Measurements from ENCODE around the gene EYS.
"Not testable (repeated sequence)": the region's sequence is repeated elsewhere in the genome, so short reads cannot be mapped to it uniquely, and the experiment has no call there.

EYS gene

GRCh38 chr6:63800386-63800785 lies 1906.6 kb downstream of the EYS start:
- DNase-seq: not testable (repeated sequence)

GRCh38 chr6:63799813-63800212 lies 1907.2 kb downstream of the EYS start:
- no peak for DNase-seq

GRCh38 chr6:63799313-63799712 lies 1907.7 kb downstream of the EYS start:
- DNase-seq: no peak

GRCh38 chr6:63798378-63798777 lies 1908.6 kb downstream of the EYS start:
- DNase-seq: no peak

- DNase-seq: no peak
These were observed 1909.3 kb downstream of the EYS start for GRCh38 chr6:63797721-63798120.

- DNase-seq: no peak
These were observed 1911.2 kb downstream of the EYS start for GRCh38 chr6:63795826-63796225.

- DNase-seq: no peak
These were observed 1912.0 kb downstream of the EYS start for GRCh38 chr6:63795006-63795405.

GRCh38 chr6:63793465-63794137 lies 1913.4 kb downstream of the EYS start:
- no peak for DNase-seq

- no peak for DNase-seq
These were observed 1914.1 kb downstream of the EYS start for GRCh38 chr6:63792736-63793464.

GRCh38 chr6:63790334-63790733 lies 1916.7 kb downstream of the EYS start:
- DNase-seq: no peak

GRCh38 chr6:63789699-63790098 lies 1917.3 kb downstream of the EYS start:
- no peak for DNase-seq

- no peak for DNase-seq
These were observed 1918.5 kb downstream of the EYS start for GRCh38 chr6:63788569-63788968.

- no peak for DNase-seq
These were observed 1920.0 kb downstream of the EYS start for GRCh38 chr6:63787021-63787420.

- DNase-seq: no peak
These were observed 1922.0 kb downstream of the EYS start for GRCh38 chr6:63785006-63785405.

GRCh38 chr6:63783096-63783495 lies 1923.9 kb downstream of the EYS start:
- no peak for DNase-seq

- DNase-seq: no peak
These were observed 1932.1 kb downstream of the EYS start for GRCh38 chr6:63774961-63775360.

GRCh38 chr6:63773200-63773599 lies 1933.8 kb downstream of the EYS start:
- no peak for DNase-seq

- no peak for DNase-seq
These were observed 1941.2 kb downstream of the EYS start for GRCh38 chr6:63765828-63766227.

GRCh38 chr6:63764318-63764916 lies 1942.6 kb downstream of the EYS start:
- no peak for DNase-seq

GRCh38 chr6:63760199-63760598 lies 1946.8 kb downstream of the EYS start:
- DNase-seq: no peak

GRCh38 chr6:63759605-63760105 lies 1947.4 kb downstream of the EYS start:
- DNase-seq: no peak

GRCh38 chr6:63757826-63758225 lies 1949.2 kb downstream of the EYS start:
- DNase-seq: no peak

GRCh38 chr6:63757275-63757674 lies 1949.8 kb downstream of the EYS start:
- not testable (repeated sequence) for DNase-seq

- DNase-seq: no peak
These were observed 1956.6 kb downstream of the EYS start for GRCh38 chr6:63750400-63750799.
